ENCODE results near the gene APOL2. TPM values are rescaled to one million over a fixed set of nuclear protein-coding genes. Genes with fewer than 3 reads are reported as not detected.

APOL2 gene
- 10 to 100 TPM; 19.5 to 34.5 TPM for total RNA-seq
- 16.6 TPM for polyA plus RNA-seq (ENCODE audit: insufficient read depth, low read depth, low replicate concordance)
- long read RNA-seq, donor 1, partial matches to known transcripts, result 0 of 5 reads
- long read RNA-seq, donor 1, other reads (novel, unspliced or antisense), result 0 of 5 reads
- long read RNA-seq, donor 2, partial matches to known transcripts, result 0 of 2 reads
- long read RNA-seq, donor 2, other reads (novel, unspliced or antisense), result 0 of 2 reads

- 27 to 40% methylated on average over 13 of the region's 13 CpGs for WGBS, 2 donors
- Histone ChIP-seq H3K27me3 (no peaks in the 10 kb centered on the region), H3K9me3 (no peaks in the 10 kb centered on the region), H3K4me1 (peaks cover 39% of the 10 kb centered on the region), H3K4me3 (peak within 1 kb of the TSS; percentile 48 to 62), H3K27ac (peak within 1 kb of the TSS; percentile 87 to 88), H3K36me3 (ENCODE audit: low read depth, missing control alignments) (no peaks in the 10 kb centered on the region)
- intact Hi-C loops (cut with DNase I; ENCODE audit: low total_unique reads), result no loop called here
- TF ChIP-seq POLR2A (IDR thresholded peaks at IDR 0.05) (no peak), CTCF (IDR thresholded peaks at IDR 0.05) (peak; percentile 46 to 63 (median 62))
- DNase-seq, result peak; percentile 95
These were observed at the start of gene APOL2 for GRCh38 chr22:36239401-36240171. Gene APOL2, minus strand, starts transcription at chr22:36239527. Its CDS starts 6,365 bp downstream, at chr22:36233162.

GRCh38 chr22:36288571-36289405 is 49.5 kb upstream of the APOL2 start:
- intact Hi-C loops (cut with DNase I; ENCODE audit: low total_unique reads), result loop anchor here (10.0 kb wide), 1 partner anchor 94 kb away; no protein-coding TSS in a partner anchor
- TF ChIP-seq POLR2A (IDR thresholded peaks at IDR 0.05) (no peak), CTCF (IDR thresholded peaks at IDR 0.05) (no peak)
- Histone ChIP-seq H3K36me3 (ENCODE audit: low read depth, missing control alignments) (no peaks in the 10 kb centered on the region), H3K27me3 (no peaks in the 10 kb centered on the region), H3K4me1 (peaks cover 21% of the 10 kb centered on the region), H3K4me3 (no peak overlapping the region), H3K9me3 (no peaks in the 10 kb centered on the region), H3K27ac (no peak overlapping the region)
- 91 to 93% methylated on average over 32 to 33 of the region's 33 CpGs for WGBS, 2 donors
- DNase-seq, result no peak

- intact Hi-C loops (cut with DNase I; ENCODE audit: low total_unique reads), result loop anchor here (10.0 kb wide), 1 partner anchor 93 kb away; no protein-coding TSS in a partner anchor
- Histone ChIP-seq H3K4me1 (peaks cover 21% of the 10 kb centered on the region), H3K27ac (no peak overlapping the region), H3K9me3 (no peaks in the 10 kb centered on the region), H3K4me3 (no peak overlapping the region), H3K36me3 (ENCODE audit: low read depth, missing control alignments) (no peaks in the 10 kb centered on the region), H3K27me3 (no peaks in the 10 kb centered on the region)
- TF ChIP-seq CTCF (IDR thresholded peaks at IDR 0.05) (no peak), POLR2A (IDR thresholded peaks at IDR 0.05) (no peak)
- no peak for DNase-seq
- 92 to 93% methylated on average over 19 to 20 of the region's 20 CpGs for WGBS, 2 donors
These were observed 48.7 kb upstream of the APOL2 start for GRCh38 chr22:36287881-36288515.

- no peak overlapping the region for H3K4me3 ChIP-seq
- WGBS, 2 donors, result 54 to 63% methylated on average over 17 to 28 of the region's 28 CpGs
- H3K27me3 ChIP-seq, result no peaks in the 10 kb centered on the region
- DNase-seq, result peak; percentile 88
- H3K4me1 ChIP-seq, result peaks cover 21% of the 10 kb centered on the region
- intact Hi-C loops (cut with DNase I; ENCODE audit: low total_unique reads), result loop anchor here (10.0 kb wide), 1 partner anchor 92 kb away; no protein-coding TSS in a partner anchor
- no peak for TF ChIP-seq POLR2A (IDR thresholded peaks at IDR 0.05)
- TF ChIP-seq CTCF (IDR thresholded peaks at IDR 0.05), result peak; percentile 92 to 94 (median 92)
- H3K36me3 ChIP-seq (ENCODE audit: low read depth, missing control alignments), result no peaks in the 10 kb centered on the region
- peak overlapping the region; percentile 60 to 71 for H3K27ac ChIP-seq
- no peaks in the 10 kb centered on the region for H3K9me3 ChIP-seq
These were observed 47.0 kb upstream of the APOL2 start for GRCh38 chr22:36286096-36286957.
